Panc1 (cell line): Measurements from ENCODE around the gene NOLC1. TPM values are rescaled to one million over a fixed set of nuclear protein-coding genes. Genes with fewer than 3 reads are reported as not detected.

Experiments used
- ATAC-seq: fragments of 200-7000 bp; cut with Tn5 transposase; 2 replicates; pipeline ENCODE4 v1.9.1; 2020; ENCODE audit warnings: mild to moderate bottlenecking, moderate library complexity
- BruUV-seq: library from RNA; stranded (reverse); fragments of 400-500 nt; replicated peaks from 2 replicates; lab custom pipeline; 2021; lab: Mats Ljungman, UMichigan
- CTCF ChIA-PET: fragments of 300-600 bp; sonication (Branson Sonifier 250); formaldehyde crosslinking; loops from one replicate; lab custom pipeline; 2022; ENCODE audit warnings: antibody characterized with exemption; lab: Charles Lee
- POLR2A ChIA-PET: fragments of 300-600 bp; sonication (Branson Sonifier 250); formaldehyde crosslinking; loops from one replicate; lab custom pipeline; 2022; ENCODE audit warnings: antibody characterized with exemption; lab: Charles Lee
- DNase-seq: peaks from one replicate; pipeline ENCODE4 v3.0.0-alpha.2; 2010; ENCODE audit warnings: low read depth, low spot score
- H3K27ac ChIP-seq: 2 replicates; pipeline ENCODE4 v1.5.1; 2011; ENCODE audit warnings: mild to moderate bottlenecking, low read length, inconsistent platforms
- H3K27me3 ChIP-seq: fragments of 200-500 bp; sonication (Bioruptor generic); 2 replicates; pipeline ENCODE4 v1.6.0; 2014; ENCODE audit warnings: low read length, inconsistent platforms; ENCODE audit not compliant: control insufficient read depth, insufficient read depth
- H3K36me3 ChIP-seq: fragments of 200-500 bp; sonication (Bioruptor generic); 2 replicates; pipeline ENCODE4 v1.5.1; 2014; ENCODE audit warnings: inconsistent platforms, mild to moderate bottlenecking, low read length, moderate library complexity; ENCODE audit not compliant: control insufficient read depth, insufficient read depth
- H3K4me1 ChIP-seq: 2 replicates; pipeline ENCODE4 v1.5.1; 2011; ENCODE audit warnings: inconsistent platforms, mild to moderate bottlenecking, low read length, moderate library complexity; ENCODE audit not compliant: control insufficient read depth, insufficient read depth
- H3K4me3 ChIP-seq, 2 experiments: 2 replicates each; pipeline ENCODE4 v1.5.1; 2011 to 2012; ENCODE audit warnings: low read depth in 2 of 2, low read length in 2 of 2, mild to moderate bottlenecking in 2 of 2, inconsistent platforms in 1 of 2, moderate library complexity in 1 of 2
- H3K9me3 ChIP-seq: fragments of 200-500 bp; sonication (Bioruptor generic); 2 replicates; pipeline ENCODE4 v1.5.1; 2014; ENCODE audit warnings: low read depth, mild to moderate bottlenecking, inconsistent platforms, low read length, moderate library complexity; ENCODE audit not compliant: control insufficient read depth, insufficient read depth
- POLR2AphosphoS5 ChIP-seq: IDR thresholded peaks from 2 replicates; pipeline ENCODE4 v1.6.1; 2012; ENCODE audit warnings: mild to moderate bottlenecking, low read depth, low read length, moderate library complexity
- REST ChIP-seq, 2 experiments: IDR thresholded peaks; 2 replicates each; pipeline ENCODE4 v1.6.1; 2011 to 2012; ENCODE audit warnings: low read depth in 2 of 2, control low read depth in 1 of 2, low read length in 1 of 2, mild to moderate bottlenecking in 1 of 2, moderate library complexity in 1 of 2; ENCODE audit not compliant: insufficient read depth in 1 of 2
- SIN3A ChIP-seq: IDR thresholded peaks from 2 replicates; pipeline ENCODE4 v1.6.1; 2012; ENCODE audit warnings: low read depth, mild to moderate bottlenecking, low read length, moderate library complexity, borderline replicate concordance; ENCODE audit not compliant: insufficient read depth
- TCF7L2 ChIP-seq: IDR thresholded peaks from 2 replicates; pipeline ENCODE4 v1.6.1; 2011; ENCODE audit warnings: mild to moderate bottlenecking, low read depth, low read length, inconsistent platforms
- in situ Hi-C: cut with HindIII; loops from 2 replicates; pipeline ENCODE4 v1.10.0; 2016; ENCODE audit warnings: low sequenced_read_pairs, low pct_unique_long_range_greater_than_20kb
- intact Hi-C: fragments of 100-400 bp; cut with micrococcal nuclease; formaldehyde crosslinking; loops from one replicate; pipeline ENCODE4 v1.10.0; 2022; ENCODE audit not compliant: unreplicated experiment
- total RNA-seq: library from RNA; stranded (reverse); gene quantifications from one replicate; pipeline ENCODE4 v1.2.1, GENCODE V29; 2021; ENCODE audit not compliant: unreplicated experiment
- TF ChIP-seq, protein P1 (sequence below): fragments of 450-650 bp; IDR thresholded peaks from 2 replicates; pipeline ENCODE4 v1.5.1; 2017; ENCODE audit warnings: mild to moderate bottlenecking

NOLC1 gene
- total RNA-seq, 1 experiment from 2014 or later = 182 TPM

- DNase-seq = no peak
- no TSS peak for BruUV-seq
- H3K36me3 ChIP-seq = peaks cover 30% of the 10 kb centered on the region
- H3K9me3 ChIP-seq = no peaks in the 10 kb centered on the region
- TF ChIP-seq REST (IDR thresholded peaks at IDR 0.05; ENCODE audit: insufficient read depth in 1 of 2, low read depth in 2 of 2, low read length in 1 of 2) = no peak
- TF ChIP-seq, protein P1, sequence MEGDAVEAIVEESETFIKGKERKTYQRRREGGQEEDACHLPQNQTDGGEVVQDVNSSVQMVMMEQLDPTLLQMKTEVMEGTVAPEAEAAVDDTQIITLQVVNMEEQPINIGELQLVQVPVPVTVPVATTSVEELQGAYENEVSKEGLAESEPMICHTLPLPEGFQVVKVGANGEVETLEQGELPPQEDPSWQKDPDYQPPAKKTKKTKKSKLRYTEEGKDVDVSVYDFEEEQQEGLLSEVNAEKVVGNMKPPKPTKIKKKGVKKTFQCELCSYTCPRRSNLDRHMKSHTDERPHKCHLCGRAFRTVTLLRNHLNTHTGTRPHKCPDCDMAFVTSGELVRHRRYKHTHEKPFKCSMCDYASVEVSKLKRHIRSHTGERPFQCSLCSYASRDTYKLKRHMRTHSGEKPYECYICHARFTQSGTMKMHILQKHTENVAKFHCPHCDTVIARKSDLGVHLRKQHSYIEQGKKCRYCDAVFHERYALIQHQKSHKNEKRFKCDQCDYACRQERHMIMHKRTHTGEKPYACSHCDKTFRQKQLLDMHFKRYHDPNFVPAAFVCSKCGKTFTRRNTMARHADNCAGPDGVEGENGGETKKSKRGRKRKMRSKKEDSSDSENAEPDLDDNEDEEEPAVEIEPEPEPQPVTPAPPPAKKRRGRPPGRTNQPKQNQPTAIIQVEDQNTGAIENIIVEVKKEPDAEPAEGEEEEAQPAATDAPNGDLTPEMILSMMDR = no peak
- intact Hi-C loops = no loop called here
- H3K27ac ChIP-seq = no peak overlapping the region
- H3K27me3 ChIP-seq = no peaks in the 10 kb centered on the region
- ChIA-PET POLR2A (interaction anchor here (0.5 kb wide), 1 partner anchor 70 kb away, joined by 11 read pairs; no protein-coding TSS in a partner anchor), CTCF (no interaction called here)
- ATAC-seq = no peak
- peaks cover 8% of the 10 kb centered on the region for H3K4me1 ChIP-seq
- in situ Hi-C loops = no loop called here
- H3K4me3 ChIP-seq = no peak overlapping the region
Measured at GRCh38 chr10:102140913-102141540, 11.2 kb upstream of the NOLC1 start.

GRCh38 chr10:102141583-102142107 is 10.5 kb upstream of the NOLC1 start:
- H3K36me3 ChIP-seq = peaks cover 33% of the 10 kb centered on the region
- intact Hi-C loops (no loop called here), in situ Hi-C loops (no loop called here)
- ChIA-PET POLR2A (interaction anchor here (0.5 kb wide), 1 partner anchor 71 kb away, joined by 11 read pairs; no protein-coding TSS in a partner anchor), CTCF (no interaction called here)
- TF ChIP-seq, protein P1 = no peak
- TF ChIP-seq TCF7L2 = no peak
- no peak for TF ChIP-seq SIN3A
- no peak for TF ChIP-seq REST (IDR thresholded peaks at IDR 0.05; ENCODE audit: insufficient read depth in 1 of 2, low read depth in 2 of 2, low read length in 1 of 2)
- no peak for TF ChIP-seq POLR2AphosphoS5
- BruUV-seq = no TSS peak
- H3K9me3 ChIP-seq = no peaks in the 10 kb centered on the region
- DNase-seq (no peak), ATAC-seq (no peak)
- no peaks in the 10 kb centered on the region for H3K27me3 ChIP-seq
- peaks cover 2% of the 10 kb centered on the region for H3K4me1 ChIP-seq
- H3K27ac ChIP-seq = no peak overlapping the region
- no peak overlapping the region for H3K4me3 ChIP-seq
